CD4-positive, CD25-positive, alpha-beta regulatory T cell (primary cell): ENCODE results near the gene RELCH. TPM values are rescaled to one million over a fixed set of nuclear protein-coding genes. Genes with fewer than 3 reads are reported as not detected.
"Not testable (repeated sequence)": the region's sequence is repeated elsewhere in the genome, so short reads cannot be mapped to it uniquely, and the experiment has no call there.

Experiments used
- ATAC-seq, 2 donors: fragments of 150-1000 bp; cut with Tn5 transposase; one replicate each; pipeline ENCODE4 v1.10.0; 2021; ENCODE audit warnings: low read depth in 2 of 2, moderate number of reproducible peaks in 2 of 2, moderate library complexity in 1 of 2
- DNase-seq, 3 donors: peaks; one replicate each; pipeline versions ENCODE4 v3.0.0 to v3.0.0-alpha.2; 2012 to 2022; ENCODE audit warnings: mixed read lengths in 1 of 3
- H3K27ac ChIP-seq: one replicate; pipeline ENCODE4 v1.7.0; 2013; ENCODE audit warnings: mild to moderate bottlenecking, low read length; ENCODE audit not compliant: insufficient read depth, poor library complexity, severe bottlenecking
- H3K27me3 ChIP-seq: one replicate; pipeline ENCODE4 v1.7.0; 2013; ENCODE audit warnings: low read length; ENCODE audit not compliant: control insufficient read depth, insufficient read depth
- H3K36me3 ChIP-seq: one replicate; pipeline ENCODE4 v1.7.0; 2013; ENCODE audit warnings: mild to moderate bottlenecking, low read length, moderate library complexity; ENCODE audit not compliant: control insufficient read depth, insufficient read depth
- H3K4me1 ChIP-seq: 2 replicates; pipeline ENCODE4 v1.7.0; 2013; ENCODE audit warnings: mild to moderate bottlenecking, low read length; ENCODE audit not compliant: insufficient read depth, control insufficient read depth, poor library complexity, severe bottlenecking
- H3K4me3 ChIP-seq: one replicate; pipeline ENCODE4 v1.7.0; 2013; ENCODE audit warnings: low read depth, mild to moderate bottlenecking, low read length, moderate library complexity
- H3K9me3 ChIP-seq, 2 experiments: 1 replicate in 1 of 2; 2 replicates in 1 of 2; pipeline ENCODE4 v1.7.0; 2013; ENCODE audit warnings: low read length in 2 of 2, mild to moderate bottlenecking in 1 of 2, moderate library complexity in 1 of 2; ENCODE audit not compliant: control insufficient read depth in 2 of 2
- H3K27ac Mint-ChIP-seq, 3 donors: one replicate each; pipeline ENCODE4 v1.8.0; 2020 to 2022; ENCODE audit warnings: mild to moderate bottlenecking in 3 of 3, mixed read lengths in 3 of 3, moderate library complexity in 2 of 3
- H3K27me3 Mint-ChIP-seq: one replicate; pipeline ENCODE4 v1.8.0; 2022; ENCODE audit warnings: mild to moderate bottlenecking, mixed read lengths
- H3K36me3 Mint-ChIP-seq: one replicate; pipeline ENCODE4 v1.8.0; 2020; ENCODE audit warnings: mixed read lengths
- H3K4me1 Mint-ChIP-seq, 4 donors: one replicate each; pipeline ENCODE4 v1.8.0; 2020 to 2022; ENCODE audit warnings: mixed read lengths in 4 of 4, mild to moderate bottlenecking in 1 of 4
- H3K4me3 Mint-ChIP-seq, 4 donors: one replicate each; pipeline ENCODE4 v1.8.0; 2020 to 2022; ENCODE audit warnings: mild to moderate bottlenecking in 4 of 4, mixed read lengths in 4 of 4, moderate library complexity in 3 of 4
- H3K9me3 Mint-ChIP-seq, 7 donors: one replicate each; pipeline ENCODE4 v1.8.0; 2020 to 2022; ENCODE audit warnings: mixed read lengths in 7 of 7, mild to moderate bottlenecking in 3 of 7, moderate library complexity in 2 of 7
- polyA plus RNA-seq, 4 donors: library from polyadenylated mRNA; unstranded; fragments of 300-500 nt; fragmentation: Illumina TruSeq; gene quantifications; one replicate each; pipeline ENCODE4 v1.2.3, GENCODE V29; 2021
- total RNA-seq: library from RNA; stranded (reverse); gene quantifications from one replicate; pipeline ENCODE4 v1.2.3, GENCODE V29; 2022

RELCH gene
- total and polyA plus RNA-seq, 5 donors from 2014 or later: 7.6 to 76.5 (median 9.3) TPM

DNA sequence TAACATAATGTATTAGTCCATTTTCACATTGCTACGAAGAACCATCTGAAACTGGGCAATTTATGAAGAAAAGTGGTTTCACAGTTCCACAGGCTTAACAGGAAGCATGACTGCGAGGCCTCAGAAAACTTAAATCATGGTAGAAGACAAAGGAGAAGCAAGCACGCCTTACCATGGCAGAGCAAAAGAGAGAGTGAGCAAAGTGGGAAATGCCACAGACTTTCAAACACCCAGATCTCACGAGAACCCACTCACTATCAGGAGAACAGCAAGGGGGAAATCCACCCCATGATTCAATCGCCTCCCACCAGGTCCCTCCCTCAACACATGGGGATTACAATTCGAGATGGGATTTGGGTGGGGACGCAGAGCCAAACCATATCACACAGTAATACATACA, 22.7 kb upstream of the RELCH start:
- no peaks in the 10 kb centered on the region for H3K9me3 ChIP-seq
- H3K27me3 Mint-ChIP-seq: no peaks in the 10 kb centered on the region
- H3K4me1 Mint-ChIP-seq: peaks cover 3 to 18% (median 8%) of the 10 kb centered on the region in 4 donors
- H3K36me3 Mint-ChIP-seq: peaks cover 28% of the 10 kb centered on the region
- H3K27me3 ChIP-seq: no peaks in the 10 kb centered on the region
- H3K4me3 ChIP-seq: no peak overlapping the region
- ATAC-seq: no peak
- no peak overlapping the region for H3K4me3 Mint-ChIP-seq
- H3K9me3 Mint-ChIP-seq: peaks cover 0 to 3% (median 1%) of the 10 kb centered on the region in 7 donors
- H3K27ac ChIP-seq: no peak overlapping the region
- no peak for DNase-seq
- peaks cover 10% of the 10 kb centered on the region for H3K36me3 ChIP-seq
- no peak overlapping the region for H3K27ac Mint-ChIP-seq
- H3K4me1 ChIP-seq: no peaks in the 10 kb centered on the region

DNA sequence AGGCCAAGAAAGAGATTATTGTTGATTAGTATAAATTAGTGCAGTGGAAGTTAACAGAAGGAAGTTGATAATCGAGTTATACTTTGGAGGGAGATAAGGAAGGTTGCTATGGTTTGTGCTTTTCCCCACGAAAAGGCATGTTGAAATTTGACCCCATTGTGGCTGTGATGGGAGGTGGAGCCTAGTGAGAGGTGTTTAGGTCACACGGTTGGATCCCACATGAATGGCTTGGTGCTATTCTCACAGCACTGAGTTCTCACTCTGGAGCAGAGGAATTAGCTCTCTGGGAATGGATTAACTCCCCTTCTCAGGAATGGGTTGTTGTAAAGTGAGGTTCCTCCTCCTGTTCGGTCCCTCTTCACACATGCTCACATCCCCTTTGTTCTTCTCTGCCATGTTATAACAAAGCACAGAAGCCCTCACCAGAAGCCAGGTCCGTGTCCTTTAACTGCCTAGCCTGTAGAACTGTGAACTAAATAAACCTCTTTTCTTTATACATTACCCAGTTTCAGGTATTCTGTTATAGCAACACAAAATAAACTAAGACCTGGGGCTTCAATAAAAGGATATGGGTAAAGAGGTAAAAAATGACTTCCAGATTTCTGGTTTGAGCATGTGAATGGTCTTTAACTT, 22.1 kb upstream of the RELCH start:
- H3K4me1 ChIP-seq: no peaks in the 10 kb centered on the region
- H3K27me3 ChIP-seq: no peaks in the 10 kb centered on the region
- no peaks in the 10 kb centered on the region for H3K27me3 Mint-ChIP-seq
- no peak overlapping the region for H3K4me3 ChIP-seq
- H3K9me3 ChIP-seq: no peaks in the 10 kb centered on the region
- H3K9me3 Mint-ChIP-seq: peaks cover 0 to 3% (median 1%) of the 10 kb centered on the region in 7 donors
- DNase-seq (no peak), ATAC-seq (no peak)
- peaks cover 28% of the 10 kb centered on the region for H3K36me3 Mint-ChIP-seq
- H3K27ac ChIP-seq: no peak overlapping the region
- peaks cover 3 to 18% (median 8%) of the 10 kb centered on the region in 4 donors for H3K4me1 Mint-ChIP-seq
- H3K27ac Mint-ChIP-seq: no peak overlapping the region
- no peak overlapping the region for H3K4me3 Mint-ChIP-seq
- H3K36me3 ChIP-seq: peaks cover 8% of the 10 kb centered on the region

DNA sequence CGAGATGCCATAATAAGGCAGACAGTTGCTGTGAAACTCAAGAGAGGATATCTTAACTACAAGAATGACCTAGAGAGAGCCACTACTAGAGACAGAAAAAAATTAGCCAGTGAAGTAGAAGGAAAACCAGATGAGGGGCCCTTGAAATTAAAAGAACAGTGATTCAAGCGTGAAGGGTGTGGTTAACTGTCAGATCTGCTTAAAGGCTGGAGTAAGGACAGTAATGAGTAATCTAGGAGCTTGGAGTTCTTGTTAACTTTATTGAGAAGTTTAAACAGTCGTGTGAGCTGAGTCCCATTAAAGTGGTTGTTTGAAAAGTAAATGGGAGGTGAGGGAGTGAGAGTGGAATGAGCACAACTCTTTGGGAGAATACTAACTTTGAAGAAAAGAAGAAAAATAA, 21.5 kb upstream of the RELCH start:
- no peaks in the 10 kb centered on the region for H3K4me1 ChIP-seq
- peaks cover 8% of the 10 kb centered on the region for H3K36me3 ChIP-seq
- DNase-seq (no peak), ATAC-seq (no peak)
- no peak overlapping the region for H3K4me3 ChIP-seq
- no peak overlapping the region for H3K27ac ChIP-seq
- H3K36me3 Mint-ChIP-seq: peaks cover 28% of the 10 kb centered on the region
- H3K9me3 ChIP-seq: no peaks in the 10 kb centered on the region
- peaks cover 3 to 18% (median 11%) of the 10 kb centered on the region in 4 donors for H3K4me1 Mint-ChIP-seq
- no peaks in the 10 kb centered on the region for H3K27me3 ChIP-seq
- H3K27me3 Mint-ChIP-seq: no peaks in the 10 kb centered on the region
- H3K4me3 Mint-ChIP-seq: no peak overlapping the region
- peaks cover 0 to 3% (median 1%) of the 10 kb centered on the region in 7 donors for H3K9me3 Mint-ChIP-seq
- H3K27ac Mint-ChIP-seq: no peak overlapping the region

DNA sequence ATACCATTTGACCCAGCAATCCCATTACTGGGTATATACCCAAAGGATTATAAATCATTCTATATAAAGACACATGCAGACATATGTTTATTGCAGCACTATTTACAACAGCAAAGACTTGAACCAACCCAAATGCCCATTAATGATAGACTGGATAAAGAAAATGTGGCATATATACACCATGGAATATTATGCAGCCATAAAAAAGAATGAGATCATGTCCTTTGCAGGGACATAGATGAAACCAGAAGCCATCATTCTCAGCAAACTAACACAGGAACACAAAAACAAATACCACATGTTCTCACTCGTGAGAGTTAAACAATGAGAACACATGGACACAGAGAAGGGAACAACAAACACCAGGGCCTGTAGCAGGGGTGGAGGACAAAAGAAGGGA, 20.5 kb upstream of the RELCH start:
- not testable (repeated sequence) for DNase-seq, H3K9me3 ChIP-seq, H3K4me3 ChIP-seq, H3K27me3 ChIP-seq, H3K4me3 Mint-ChIP-seq, ATAC-seq, H3K27ac ChIP-seq, H3K36me3 ChIP-seq, H3K27me3 Mint-ChIP-seq, H3K4me1 ChIP-seq, H3K9me3 Mint-ChIP-seq, H3K27ac Mint-ChIP-seq
- Mint-ChIP-seq H3K36me3 (peaks cover 23% of the 10 kb centered on the region), H3K4me1 (peaks cover 0 to 18% (median 10%) of the 10 kb centered on the region in 4 donors)

DNA sequence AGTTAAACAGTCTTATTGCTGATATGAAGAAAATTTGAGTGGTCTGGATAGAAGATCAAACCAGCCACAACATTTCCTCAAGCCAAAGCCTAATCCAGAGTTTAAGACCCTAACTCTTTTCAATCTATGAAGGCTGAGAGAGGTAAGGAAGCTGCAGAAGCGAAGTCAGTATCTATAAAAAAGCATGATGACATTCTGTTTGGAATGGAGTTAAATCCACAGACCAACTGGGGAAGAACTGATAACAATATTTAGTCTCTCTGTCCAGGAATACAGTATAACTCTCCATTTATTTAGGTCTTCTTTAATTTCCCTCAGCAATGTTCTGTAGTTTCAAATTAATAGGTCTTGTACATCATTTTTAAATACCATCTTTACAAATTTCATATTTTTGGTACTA, 16.2 kb upstream of the RELCH start:
- no peak for ATAC-seq
- H3K36me3 ChIP-seq: no peaks in the 10 kb centered on the region
- H3K27me3 Mint-ChIP-seq: no peaks in the 10 kb centered on the region
- no peaks in the 10 kb centered on the region for H3K4me1 ChIP-seq
- H3K9me3 Mint-ChIP-seq: peaks cover 0 to 3% (median 0%) of the 10 kb centered on the region in 7 donors
- no peak overlapping the region for H3K4me3 ChIP-seq
- no peaks in the 10 kb centered on the region for H3K9me3 ChIP-seq
- peaks cover 4 to 17% (median 11%) of the 10 kb centered on the region in 4 donors for H3K4me1 Mint-ChIP-seq
- peaks cover 4% of the 10 kb centered on the region for H3K36me3 Mint-ChIP-seq
- no peak overlapping the region for H3K4me3 Mint-ChIP-seq
- H3K27ac Mint-ChIP-seq: peak overlapping the region in 1 of 3 donors; percentile 7
- no peak for DNase-seq
- no peak overlapping the region for H3K27ac ChIP-seq
- no peaks in the 10 kb centered on the region for H3K27me3 ChIP-seq

DNA sequence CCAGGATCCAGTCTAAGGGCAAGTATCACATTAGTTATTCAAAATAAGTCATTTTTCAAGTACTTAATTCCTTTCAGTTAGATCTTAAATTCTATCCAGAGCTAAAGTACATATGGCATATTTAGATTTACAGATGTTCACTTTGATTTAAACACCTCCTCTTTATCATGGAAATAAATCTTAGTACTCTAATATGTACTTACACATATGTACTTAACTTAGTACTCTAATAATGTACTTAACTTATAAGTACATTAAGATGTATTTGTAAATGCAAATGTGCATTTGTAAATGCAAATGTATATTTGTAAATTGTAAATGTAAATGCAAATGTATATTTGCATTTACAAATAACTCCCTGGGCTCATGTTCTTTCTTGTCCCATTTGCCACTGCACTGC, 14.8 kb upstream of the RELCH start:
- Histone ChIP-seq H3K27me3 (no peaks in the 10 kb centered on the region), H3K4me1 (no peaks in the 10 kb centered on the region), H3K9me3 (no peaks in the 10 kb centered on the region), H3K4me3 (no peak overlapping the region), H3K27ac (no peak overlapping the region), H3K36me3 (no peaks in the 10 kb centered on the region)
- Mint-ChIP-seq H3K36me3 (peaks cover 3% of the 10 kb centered on the region), H3K4me1 (peaks cover 4 to 22% (median 13%) of the 10 kb centered on the region in 4 donors), H3K4me3 (no peak overlapping the region), H3K27ac (no peak overlapping the region), H3K27me3 (no peaks in the 10 kb centered on the region), H3K9me3 (peaks cover 0 to 2% (median 0%) of the 10 kb centered on the region in 7 donors)
- DNase-seq (no peak), ATAC-seq (no peak)

DNA sequence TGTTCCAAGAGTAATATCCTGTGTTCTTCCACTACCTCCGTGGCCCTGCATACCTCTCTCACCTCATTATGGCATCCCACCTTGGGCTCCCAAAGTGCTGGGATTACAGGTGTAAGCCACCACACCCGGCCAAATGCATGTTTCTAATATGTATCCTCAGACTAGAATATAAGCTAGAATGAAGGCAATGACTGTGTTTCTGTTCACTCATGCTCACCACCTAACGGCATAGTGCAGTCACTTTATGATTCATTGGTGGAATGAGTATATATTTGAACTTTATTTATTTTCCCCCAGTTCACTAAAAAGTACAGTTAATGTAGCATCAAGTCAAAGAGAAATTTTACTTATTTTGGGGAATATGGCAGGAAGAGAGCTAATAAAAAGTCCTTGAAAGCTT, 11.5 kb upstream of the RELCH start:
- Mint-ChIP-seq H3K4me3 (no peak overlapping the region), H3K4me1 (peaks cover 10 to 20% (median 16%) of the 10 kb centered on the region in 4 donors), H3K27ac (no peak overlapping the region), H3K36me3 (peaks cover 6% of the 10 kb centered on the region), H3K27me3 (no peaks in the 10 kb centered on the region), H3K9me3 (peaks cover 0 to 1% (median 0%) of the 10 kb centered on the region in 7 donors)
- ATAC-seq: no peak
- no peaks in the 10 kb centered on the region for H3K27me3 ChIP-seq
- no peak overlapping the region for H3K27ac ChIP-seq
- no peaks in the 10 kb centered on the region for H3K9me3 ChIP-seq
- no peaks in the 10 kb centered on the region for H3K4me1 ChIP-seq
- no peak overlapping the region for H3K4me3 ChIP-seq
- DNase-seq: no peak
- no peaks in the 10 kb centered on the region for H3K36me3 ChIP-seq

DNA sequence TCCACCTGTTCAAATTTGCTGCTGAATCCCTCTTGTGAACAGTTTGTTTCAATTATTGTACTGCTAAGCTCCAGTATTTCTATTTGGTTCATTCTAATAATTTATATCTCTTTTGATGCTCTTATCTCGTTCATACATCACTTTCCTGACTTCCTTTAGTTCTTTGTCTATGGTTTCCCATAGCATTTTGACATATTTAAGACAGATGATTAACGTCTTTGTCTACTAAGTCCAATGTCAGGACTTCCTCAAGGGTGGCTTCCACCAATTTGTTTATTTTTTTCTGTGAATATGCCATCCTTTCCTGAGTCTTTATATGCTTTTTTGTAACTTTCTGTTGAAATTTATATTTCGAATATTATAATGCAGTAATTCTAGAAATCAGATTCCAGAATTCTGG, 9.8 kb upstream of the RELCH start:
- H3K9me3 ChIP-seq: no peaks in the 10 kb centered on the region
- H3K9me3 Mint-ChIP-seq: peaks cover 0 to 1% (median 0%) of the 10 kb centered on the region in 7 donors

More for the DNA sequence above, 9.8 kb upstream of the RELCH start:
- Mint-ChIP-seq H3K27ac (no peak overlapping the region), H3K4me3 (no peak overlapping the region), H3K4me1 (peaks cover 10 to 21% (median 16%) of the 10 kb centered on the region in 4 donors), H3K27me3 (no peaks in the 10 kb centered on the region), H3K36me3 (peaks cover 6% of the 10 kb centered on the region)
- no peak for ATAC-seq
- H3K4me1 ChIP-seq: no peaks in the 10 kb centered on the region
- H3K27ac ChIP-seq: no peak overlapping the region
- no peaks in the 10 kb centered on the region for H3K27me3 ChIP-seq
- no peak for DNase-seq
- H3K4me3 ChIP-seq: no peak overlapping the region
- H3K36me3 ChIP-seq: no peaks in the 10 kb centered on the region
